Skeletal muscle cell (primary cell): ENCODE results near the gene RNF135.
"Not testable (repeated sequence)": the region's sequence is repeated elsewhere in the genome, so short reads cannot be mapped to it uniquely, and the experiment has no call there.

Experiments
- DNase-seq: peaks from one replicate; pipeline ENCODE4 v3.0.0-alpha.2; 2010; ENCODE audit warnings: low read depth
- H3K4me3 ChIP-seq: 2 replicates; pipeline ENCODE4 v1.5.1; 2011; ENCODE audit warnings: low read depth, mild to moderate bottlenecking, control low read depth, low read length, moderate library complexity

Gene RNF135, protein sequence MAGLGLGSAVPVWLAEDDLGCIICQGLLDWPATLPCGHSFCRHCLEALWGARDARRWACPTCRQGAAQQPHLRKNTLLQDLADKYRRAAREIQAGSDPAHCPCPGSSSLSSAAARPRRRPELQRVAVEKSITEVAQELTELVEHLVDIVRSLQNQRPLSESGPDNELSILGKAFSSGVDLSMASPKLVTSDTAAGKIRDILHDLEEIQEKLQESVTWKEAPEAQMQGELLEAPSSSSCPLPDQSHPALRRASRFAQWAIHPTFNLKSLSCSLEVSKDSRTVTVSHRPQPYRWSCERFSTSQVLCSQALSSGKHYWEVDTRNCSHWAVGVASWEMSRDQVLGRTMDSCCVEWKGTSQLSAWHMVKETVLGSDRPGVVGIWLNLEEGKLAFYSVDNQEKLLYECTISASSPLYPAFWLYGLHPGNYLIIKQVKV

DNA sequence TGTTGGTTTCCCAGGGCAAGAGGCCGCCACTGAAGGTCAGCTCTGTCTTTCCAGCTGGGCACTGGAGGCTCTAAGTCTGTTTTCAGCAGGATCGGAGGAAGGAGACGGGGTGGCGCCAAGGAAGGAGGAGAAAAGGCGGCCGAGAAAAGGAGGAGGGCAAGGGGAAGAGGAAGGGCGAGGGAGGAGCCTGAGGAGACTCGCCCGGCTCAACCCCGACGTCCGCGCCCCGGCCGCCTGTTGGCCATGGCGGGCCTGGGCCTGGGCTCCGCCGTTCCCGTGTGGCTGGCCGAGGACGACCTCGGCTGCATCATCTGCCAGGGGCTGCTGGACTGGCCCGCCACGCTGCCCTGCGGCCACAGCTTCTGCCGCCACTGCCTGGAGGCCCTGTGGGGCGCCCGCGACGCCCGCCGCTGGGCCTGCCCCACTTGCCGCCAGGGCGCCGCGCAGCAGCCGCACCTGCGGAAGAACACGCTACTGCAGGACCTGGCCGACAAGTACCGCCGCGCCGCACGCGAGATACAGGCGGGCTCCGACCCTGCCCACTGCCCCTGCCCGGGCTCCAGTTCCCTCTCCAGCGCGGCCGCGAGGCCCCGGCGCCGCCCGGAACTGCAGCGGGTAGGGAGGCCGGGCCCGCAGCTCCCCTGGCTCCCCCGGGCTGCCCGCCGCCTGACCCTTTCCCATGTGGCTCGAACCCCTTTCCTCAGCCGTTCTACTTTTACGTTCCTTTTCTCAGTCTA is at the start of gene RNF135:
RNF135 (plus strand) TSS at position 209 of the 737 bp plus-strand sequence; CDS start at position 244, 35 bp downstream.
- DNase-seq = peak; percentile 57
- peak within 1 kb of the TSS; percentile 66 for H3K4me3 ChIP-seq

DNA sequence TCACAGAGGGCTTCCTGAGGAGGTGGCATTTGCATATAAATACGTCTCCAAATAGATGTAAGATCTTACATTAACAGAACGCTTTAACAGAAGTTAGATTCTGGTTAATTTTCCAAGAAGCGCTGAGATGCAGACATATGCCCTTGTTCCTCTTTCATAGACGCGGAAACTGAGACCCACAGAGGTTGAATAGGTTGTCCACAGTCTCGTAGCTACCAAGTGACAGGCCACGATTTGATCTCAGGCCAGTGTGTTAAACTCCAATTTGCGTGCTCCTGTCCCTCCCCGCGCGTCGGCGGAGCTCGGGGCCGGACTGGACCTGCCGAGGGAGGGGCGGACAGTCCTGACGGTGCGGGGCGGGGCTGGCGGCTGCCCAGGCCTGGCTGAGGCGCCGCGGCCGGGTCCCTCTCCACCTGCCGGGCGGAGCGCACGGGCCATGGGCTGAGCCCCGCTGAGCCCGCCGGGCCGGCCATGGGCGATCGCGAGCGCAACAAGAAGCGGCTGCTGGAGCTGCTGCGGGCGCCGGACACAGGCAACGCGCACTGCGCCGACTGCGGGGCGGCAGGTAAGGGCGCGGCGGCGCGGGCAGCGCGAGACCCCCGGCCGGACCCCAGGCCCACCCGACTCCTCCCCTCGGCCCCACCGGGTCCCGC is 49.2 kb upstream of the RNF135 start, which contains the start of gene ADAP2:
ADAP2 (plus strand) TSS at position 402 of the 653 bp plus-strand sequence; CDS start at position 472, 70 bp downstream.
- DNase-seq = no peak
- H3K4me3 ChIP-seq = peak within 1 kb of the TSS; percentile 33

DNA sequence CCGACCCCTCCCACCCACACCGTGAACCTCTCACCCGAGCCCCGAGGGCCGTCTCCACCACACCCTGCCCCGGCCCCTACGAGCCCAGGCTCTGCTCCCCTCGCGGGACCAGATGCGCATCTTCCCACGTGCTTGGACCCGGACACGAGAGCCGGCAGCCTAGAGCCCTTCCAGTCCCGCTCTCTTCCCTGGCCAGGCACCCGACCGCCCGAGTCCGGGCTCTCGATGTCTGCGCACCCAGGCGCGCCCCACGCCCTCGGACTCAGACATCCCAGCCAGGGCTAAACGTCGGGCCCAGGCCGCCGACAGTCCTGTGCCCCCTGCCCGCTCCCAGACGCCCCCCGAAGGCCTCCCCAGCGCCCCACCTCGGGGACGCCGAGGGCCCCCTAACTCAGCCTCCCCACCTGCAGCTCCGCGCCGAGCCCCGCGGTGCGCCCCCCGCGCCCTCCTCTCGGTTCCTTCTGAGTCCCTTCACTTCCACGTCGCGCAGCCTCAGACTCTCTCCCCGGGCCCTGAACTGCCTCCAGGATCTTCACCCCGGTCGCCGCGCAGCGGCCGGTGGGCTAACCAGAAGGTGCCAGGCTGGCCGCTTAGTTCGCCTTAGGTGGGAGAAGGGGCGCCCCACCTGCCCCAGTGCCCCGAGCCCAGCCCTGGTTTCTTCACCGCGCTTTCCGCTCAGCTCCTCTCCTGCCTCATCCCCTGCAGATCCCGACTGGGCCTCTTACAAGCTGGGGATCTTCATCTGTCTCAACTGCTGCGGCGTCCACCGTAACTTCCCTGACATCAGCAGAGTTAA is 48.4 kb upstream of the RNF135 start:
- DNase-seq = no peak
- H3K4me3 ChIP-seq = peak overlapping the region; percentile 33

DNA sequence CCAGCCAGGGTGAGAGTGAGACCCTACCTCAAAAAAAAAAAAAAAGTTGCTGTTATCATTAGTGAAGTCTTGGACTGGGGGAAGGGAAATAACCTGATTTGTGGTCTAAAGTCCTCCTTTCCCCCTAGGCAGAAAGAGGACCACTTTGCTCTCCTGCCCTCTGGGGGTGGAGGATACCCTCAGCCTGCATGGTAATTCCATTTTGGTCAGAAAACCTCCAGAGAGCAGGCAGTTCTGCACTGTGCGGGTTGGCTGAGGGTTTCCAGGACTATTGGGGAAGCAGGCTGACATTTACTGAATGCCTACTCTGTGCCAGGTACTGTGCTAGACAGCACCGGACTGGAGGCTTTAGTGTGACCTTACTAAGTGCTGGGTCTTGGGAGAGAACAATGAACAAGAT is 46.5 kb upstream of the RNF135 start:
- no peak for DNase-seq
- H3K4me3 ChIP-seq = no peak overlapping the region

DNA sequence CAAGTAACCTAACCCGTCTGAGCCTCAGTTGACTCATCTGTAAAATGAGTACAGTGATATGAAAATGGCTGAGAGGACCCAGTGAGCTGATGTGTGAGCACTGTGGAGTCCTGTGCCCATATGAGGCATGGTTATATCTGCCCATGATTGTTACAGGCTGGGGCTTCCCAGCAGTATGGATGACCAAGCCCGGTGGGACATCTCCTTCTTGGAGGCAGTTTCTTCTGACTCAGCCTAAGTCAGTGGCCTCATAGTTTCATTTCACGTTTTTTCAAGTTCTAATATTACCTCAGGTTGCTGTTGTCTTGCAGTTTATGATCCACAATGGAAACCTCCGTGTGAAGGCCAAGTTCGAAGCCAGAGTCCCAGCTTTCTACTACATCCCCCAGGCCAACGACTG is 44.3 kb upstream of the RNF135 start:
- no peak for DNase-seq
- H3K4me3 ChIP-seq = no peak overlapping the region

DNA sequence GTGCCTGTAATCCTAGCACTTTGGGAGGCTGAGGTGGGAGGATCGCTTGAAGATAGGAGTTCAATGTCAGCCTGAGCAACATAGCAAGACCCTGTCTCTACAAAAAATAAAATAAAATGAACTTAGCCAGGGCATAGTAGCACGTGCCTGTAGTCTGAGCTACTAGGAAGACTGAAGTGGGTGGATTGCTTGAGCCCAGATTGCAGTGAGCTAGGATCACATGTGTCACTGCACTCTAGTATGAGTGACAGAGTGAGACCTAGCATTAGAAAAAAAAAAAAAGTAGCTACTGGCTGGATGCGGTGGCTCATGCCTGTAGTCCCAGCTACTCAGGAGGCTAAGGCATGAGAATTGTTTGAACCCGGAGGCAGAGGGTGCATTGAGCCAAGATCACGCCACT is 43.1 kb upstream of the RNF135 start:
- H3K4me3 ChIP-seq = no peak overlapping the region
- DNase-seq = no peak

DNA sequence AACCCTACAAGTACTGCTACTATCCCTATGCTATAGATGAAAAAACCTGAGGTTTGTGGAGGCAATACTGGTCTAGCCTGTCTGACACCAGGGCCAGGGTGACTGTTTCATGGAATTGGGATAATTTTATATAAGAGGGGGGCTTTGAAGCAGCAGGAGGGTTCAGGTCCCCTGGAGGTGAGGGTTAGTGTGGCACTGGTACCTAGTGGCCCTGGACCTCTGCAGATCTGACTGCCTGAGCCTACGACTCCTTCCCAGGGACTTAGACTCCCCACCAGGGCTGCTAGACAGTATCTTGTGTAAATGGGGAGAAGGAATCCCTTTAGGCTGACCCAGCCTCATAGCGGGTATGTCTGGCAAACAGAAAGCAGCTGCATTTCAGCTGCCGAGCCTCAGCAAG is 42.3 kb upstream of the RNF135 start:
- DNase-seq = no peak
- H3K4me3 ChIP-seq = no peak overlapping the region

DNA sequence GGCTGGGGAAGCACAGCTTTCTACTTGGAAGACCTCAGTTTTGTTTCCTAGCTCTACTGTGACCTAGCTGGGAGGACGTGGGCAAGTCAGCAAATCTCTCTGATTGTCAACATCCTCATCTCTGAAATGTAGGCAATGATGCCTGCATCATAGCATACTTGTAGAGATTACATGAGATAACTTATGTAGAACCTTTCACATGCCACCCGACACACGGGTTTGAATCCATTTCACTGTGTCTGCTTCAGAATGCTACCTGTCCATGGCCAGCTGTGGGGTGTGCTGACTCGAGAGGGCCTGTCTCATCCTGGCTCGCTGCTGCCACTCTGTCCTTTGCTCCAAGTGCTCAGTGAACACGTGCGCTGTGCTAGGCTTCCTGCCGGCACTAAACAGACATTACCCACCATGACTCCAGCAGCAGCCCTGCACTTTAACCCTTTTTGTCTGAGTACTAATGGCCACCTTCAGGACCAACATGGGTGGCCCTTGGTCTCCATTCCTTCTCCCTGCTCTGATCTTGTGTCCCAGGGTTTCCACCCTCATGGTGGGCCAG is 41.7 kb upstream of the RNF135 start:
- no peak overlapping the region for H3K4me3 ChIP-seq
- no peak for DNase-seq

DNA sequence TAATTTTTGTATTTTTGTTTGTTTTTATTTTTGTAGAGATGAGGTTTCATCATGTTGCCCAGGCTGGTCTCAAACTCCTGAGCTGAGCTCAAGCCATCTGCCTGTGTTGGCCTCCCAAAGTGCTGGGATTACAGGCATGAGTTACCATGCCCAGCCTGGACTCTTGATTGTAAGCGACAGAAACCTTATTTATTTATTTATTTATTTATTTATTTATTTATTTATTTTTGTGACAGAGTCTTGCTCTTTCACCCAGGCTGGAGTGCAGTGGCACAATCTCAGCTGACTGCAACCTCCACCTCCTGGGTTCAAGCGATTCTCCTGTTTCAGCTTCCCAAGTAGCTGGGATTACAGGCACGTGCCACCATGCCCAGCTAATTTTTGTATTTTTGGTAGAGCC is 41.0 kb upstream of the RNF135 start:
- DNase-seq, H3K4me3 ChIP-seq: not testable (repeated sequence)

DNA sequence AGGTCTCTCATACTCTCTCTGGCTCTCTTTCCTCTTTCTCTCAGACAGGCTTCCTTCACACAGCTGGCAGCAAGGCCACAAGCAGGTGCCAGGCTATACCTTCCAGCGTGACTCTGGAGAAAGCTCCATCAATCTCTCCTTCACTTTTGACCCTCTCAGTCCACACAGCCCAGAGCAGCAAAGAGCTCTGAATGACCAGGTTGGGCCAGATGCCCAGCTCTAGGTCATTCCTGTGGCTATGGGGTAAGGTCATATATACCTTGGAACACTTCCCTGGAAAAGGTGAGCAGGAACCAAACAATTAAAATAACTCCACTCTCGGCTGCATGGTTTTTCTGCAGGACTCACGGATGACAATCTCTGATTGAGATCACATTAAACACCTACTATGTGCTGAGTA is 40.3 kb upstream of the RNF135 start:
- DNase-seq = no peak
- no peak overlapping the region for H3K4me3 ChIP-seq

DNA sequence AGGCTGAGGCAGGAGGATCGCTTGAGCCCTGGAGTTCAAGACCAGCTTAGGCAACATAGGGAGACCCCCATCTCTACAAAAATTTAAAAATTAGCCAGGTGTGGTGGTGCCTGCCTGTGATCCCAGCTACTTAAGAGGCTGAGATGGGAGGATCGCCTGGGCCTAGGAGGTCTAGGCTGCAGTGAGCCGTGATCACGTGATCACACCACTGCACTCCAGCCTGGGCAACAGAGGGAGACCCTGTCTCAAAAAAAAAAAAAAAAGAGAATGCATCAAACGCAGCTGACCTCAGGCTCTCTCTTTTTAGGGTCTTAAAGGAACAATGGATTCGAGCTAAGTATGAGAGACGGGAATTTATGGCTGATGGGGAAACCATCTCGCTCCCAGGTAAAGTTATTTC is 39.3 kb upstream of the RNF135 start:
- not testable (repeated sequence) for H3K4me3 ChIP-seq, DNase-seq

DNA sequence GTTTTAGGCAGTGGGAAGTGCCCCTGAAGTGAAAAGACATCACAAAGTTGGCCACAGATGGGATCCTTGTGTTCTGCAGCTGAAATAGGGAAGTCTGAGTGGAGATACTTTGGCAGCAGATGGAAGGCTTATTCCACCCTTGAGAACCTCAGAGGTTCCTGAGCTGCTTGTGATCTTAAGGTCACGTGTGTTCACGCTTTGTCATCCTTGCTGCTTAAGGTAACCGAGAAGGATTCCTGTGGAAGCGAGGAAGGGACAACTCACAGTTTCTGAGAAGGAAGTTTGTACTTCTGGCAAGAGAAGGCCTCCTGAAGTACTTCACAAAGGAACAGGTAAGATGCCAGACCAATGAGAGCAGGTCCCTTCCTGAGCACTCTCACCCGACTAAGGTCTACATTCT is 36.9 kb upstream of the RNF135 start:
- no peak for DNase-seq
- H3K4me3 ChIP-seq = no peak overlapping the region

DNA sequence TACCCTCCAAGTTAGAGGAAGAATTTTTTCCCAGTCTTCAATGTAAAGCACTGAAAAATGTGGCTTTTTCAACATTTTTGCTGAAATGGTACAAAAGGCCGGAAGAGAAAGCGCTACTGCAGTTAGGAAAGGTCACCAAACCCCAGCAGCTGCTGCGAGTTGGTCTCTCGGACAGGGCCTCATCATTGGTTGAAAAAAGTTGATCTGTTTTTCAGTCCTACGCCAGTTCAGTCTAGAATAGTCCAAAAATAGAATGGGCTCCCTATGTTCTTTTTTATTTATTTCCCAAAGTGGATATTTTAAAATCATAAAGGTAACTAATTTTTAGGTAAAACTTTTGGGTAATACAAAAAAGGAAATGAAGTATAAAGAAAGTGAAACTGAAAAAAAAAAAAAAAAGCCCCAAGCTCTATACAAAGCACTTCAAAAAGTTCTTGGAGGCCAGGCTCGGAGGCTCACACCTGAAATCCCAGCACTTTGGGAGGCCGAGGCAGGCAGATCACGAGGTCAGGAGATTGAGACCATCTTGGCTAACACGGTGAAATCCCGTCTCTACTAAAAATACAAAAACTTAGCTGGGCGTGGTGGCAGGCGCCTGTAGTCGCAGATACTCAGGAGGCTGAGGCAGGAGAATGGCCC is 31.7 kb upstream of the RNF135 start:
- no peak overlapping the region for H3K4me3 ChIP-seq
- no peak for DNase-seq

DNA sequence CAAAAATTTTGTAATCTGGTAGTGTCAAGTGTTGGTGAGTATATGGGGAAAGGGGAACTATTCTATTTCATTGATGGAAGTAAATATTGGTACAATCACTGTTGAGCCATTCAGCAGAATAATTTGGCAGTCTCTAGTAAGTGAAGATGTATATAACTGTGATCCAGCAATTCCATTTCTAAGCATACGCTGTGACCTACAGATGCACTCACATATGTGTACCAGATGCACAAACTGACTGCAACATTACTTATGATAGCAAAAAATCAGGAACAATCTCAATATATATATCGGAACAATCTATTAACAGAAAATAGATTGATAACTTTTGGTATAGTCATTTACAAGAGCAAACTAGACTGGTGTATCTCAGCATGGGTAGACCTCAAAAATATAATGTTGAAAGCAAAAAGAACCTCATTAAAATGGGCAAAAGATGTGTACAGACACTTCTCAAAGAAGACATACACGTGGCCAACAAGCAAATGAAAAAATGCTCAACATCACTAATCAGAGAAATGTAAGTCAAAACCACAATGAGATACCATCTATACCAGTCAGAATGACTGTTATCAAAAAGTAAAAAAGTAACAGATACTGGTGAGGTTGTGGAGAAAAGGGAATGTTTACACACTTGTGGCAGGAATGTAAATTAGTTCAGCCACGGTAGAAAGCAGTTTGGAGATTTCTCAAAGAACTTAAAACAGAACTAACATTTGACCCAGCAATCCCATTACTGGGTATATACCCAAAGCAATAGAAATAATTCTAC is 28.3 kb upstream of the RNF135 start:
- no peak for DNase-seq
- no peak overlapping the region for H3K4me3 ChIP-seq

DNA sequence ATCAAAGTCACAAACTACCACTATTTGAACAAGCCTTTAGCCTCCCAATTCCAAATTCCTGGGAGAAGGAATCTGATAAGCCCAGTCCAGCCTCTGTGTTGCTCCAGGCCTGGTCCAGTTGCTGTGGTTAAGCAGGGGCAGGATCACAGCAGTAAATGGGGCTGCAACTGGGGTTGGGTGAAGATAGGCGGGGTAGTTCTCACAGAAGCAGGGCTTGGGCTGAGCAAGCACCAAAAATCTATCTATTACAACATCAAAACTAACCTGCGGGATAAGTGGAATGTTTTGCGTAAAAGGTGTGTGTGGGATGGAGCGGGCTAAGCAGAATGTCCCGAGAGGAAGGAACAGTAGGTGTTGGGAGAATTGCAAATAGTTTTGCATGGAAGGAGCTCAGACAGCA is 23.0 kb upstream of the RNF135 start:
- no peak overlapping the region for H3K4me3 ChIP-seq
- no peak for DNase-seq

DNA sequence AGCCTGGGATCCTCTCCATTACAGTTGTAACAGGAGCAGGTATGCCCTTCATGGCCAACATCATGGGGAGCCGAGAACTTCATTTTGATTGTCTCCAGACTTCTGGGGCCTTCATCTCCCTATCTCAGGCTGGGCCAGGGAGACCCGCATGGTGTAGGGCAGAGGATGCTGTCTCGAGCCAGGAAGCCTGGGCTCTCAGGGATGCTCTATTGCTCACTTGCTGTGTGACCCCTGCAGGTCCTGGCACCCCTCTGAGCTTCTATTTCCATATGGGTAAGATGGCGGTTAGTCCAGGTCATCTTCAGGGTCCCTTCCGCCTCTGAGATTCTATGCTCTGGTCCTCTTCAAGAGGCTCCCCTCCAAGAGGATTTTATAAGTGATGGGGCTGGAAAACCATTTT is 20.6 kb upstream of the RNF135 start:
- DNase-seq = no peak

DNA sequence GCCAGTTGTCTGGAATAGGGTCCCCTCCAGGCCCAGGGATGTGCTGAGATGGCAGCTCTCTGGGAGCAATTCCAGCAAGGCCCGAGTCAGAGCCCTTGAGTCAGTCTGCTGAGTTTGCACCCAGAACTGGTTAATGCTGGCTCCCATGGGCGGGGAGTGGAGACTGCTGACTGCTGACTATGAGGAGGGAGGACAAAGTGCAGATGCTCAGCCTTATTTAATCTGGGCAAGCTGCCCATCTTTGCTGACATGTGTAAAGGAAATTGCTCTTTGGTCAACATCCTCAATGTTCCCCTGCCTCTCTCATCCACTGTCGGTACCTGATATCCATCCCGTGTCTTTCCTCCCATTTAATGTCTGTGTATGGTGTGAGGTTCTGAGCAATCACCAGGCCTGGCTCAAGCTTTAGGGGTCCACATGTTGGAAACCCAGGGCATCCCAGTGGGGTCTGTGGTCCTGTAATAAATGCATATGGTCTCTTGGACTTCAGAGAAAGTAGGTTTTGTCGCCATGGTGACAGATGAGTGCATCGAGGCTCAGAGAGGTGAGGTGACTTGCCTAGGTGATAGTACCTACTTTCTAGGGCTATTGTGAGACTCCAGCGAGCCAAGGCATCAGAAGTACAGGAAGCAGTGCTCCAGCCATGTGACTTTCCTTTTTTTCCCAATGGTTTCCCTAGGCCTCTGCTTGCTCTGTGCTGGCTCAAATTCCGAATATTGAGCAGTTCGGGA is 20.0 kb upstream of the RNF135 start:
- peak; percentile 76 for DNase-seq
- no peak overlapping the region for H3K4me3 ChIP-seq

More for the DNA sequence above, 20.6 kb upstream of the RNF135 start:
- no peak overlapping the region for H3K4me3 ChIP-seq
